ENCODE measurements around the gene HKDC1. TPM values are rescaled to one million over a fixed set of nuclear protein-coding genes. Genes with fewer than 3 reads are reported as not detected.

The HKDC1 gene
- total and polyA plus RNA-seq, 10 of the 15 experiments (the other 5 are each of a cell fraction or from before 2014, with no cell fraction given) = 0.04 to 0.34 (median 0.13) TPM; not detected in 5

DNA sequence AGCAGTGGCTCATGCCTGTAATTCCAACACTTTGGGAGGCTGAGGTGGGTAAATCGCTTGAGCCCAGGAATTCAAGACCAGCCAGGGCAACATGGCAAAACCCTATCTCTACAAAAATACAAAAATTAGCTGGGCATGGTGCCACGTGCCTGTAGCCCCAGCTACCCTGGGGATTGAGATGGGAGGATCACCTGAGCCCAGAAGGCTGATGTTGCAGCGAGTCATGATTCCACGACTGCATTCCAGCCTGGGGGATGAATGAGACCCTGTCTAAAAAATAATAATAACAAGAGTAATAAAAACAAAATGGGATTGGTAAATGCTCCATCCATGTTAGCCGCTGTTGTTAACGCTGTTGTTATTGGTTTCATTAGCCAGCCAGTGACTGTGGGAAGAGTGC is 1.3 kb upstream of the HKDC1 start:
- Histone ChIP-seq H3K27me3 (replicated peaks in 1 of 2; ENCODE audit: control insufficient read depth in 2 of 2, insufficient read depth in 2 of 2, low read length in 1 of 2) (no peaks in the 10 kb centered on the region), H2AFZ (ENCODE audit: control insufficient read depth, low read depth, low read length) (no peak overlapping the region), H3K27ac (ENCODE audit: control insufficient read depth, insufficient read depth) (no peak overlapping the region), H4K20me1 (ENCODE audit: control insufficient read depth, insufficient read depth) (no peaks in the 10 kb centered on the region), H3K9me3 (replicated peaks; ENCODE audit: control insufficient read depth, insufficient read depth, low read length) (no peaks in the 10 kb centered on the region; the same call in 2 of the 3 replicates), H3K79me2 (ENCODE audit: control insufficient read depth, insufficient read depth, low read length) (no peaks in the 10 kb centered on the region), H3K4me1 (ENCODE audit: control insufficient read depth, insufficient read depth, low read length) (peaks cover 19% of the 10 kb centered on the region), H3K4me3 (no peak overlapping the region), H3K9ac (ENCODE audit: control insufficient read depth, insufficient read depth, low read length) (no peak overlapping the region), H3K4me2 (ENCODE audit: control insufficient read depth, insufficient read depth) (no peak overlapping the region), H3K36me3 (ENCODE audit: control insufficient read depth in 2 of 2, insufficient read depth in 2 of 2, low read length in 1 of 2) (no peaks in the 10 kb centered on the region)
- BruUV-seq (replicated peaks) = no TSS peak
- WGBS (ENCODE audit: insufficient coverage, insufficient replicate concordance, low lambda C conversion rate, missing lambda C conversion rate) = 82% methylated on average over 6 of the region's 6 CpGs
- ChIA-PET RAD21 (ENCODE audit: unreplicated experiment) (no interaction called here), CTCF (interaction anchor here (1.3 kb wide), 1 partner anchor 14 kb away, joined by 3 read pairs; no protein-coding TSS in a partner anchor), POLR2A (no interaction called here), SMC1A (ENCODE audit: uncharacterized antibody, unreplicated experiment) (interaction anchor here (0.6 to 3.1 kb wide), 3 partner anchors 12 to 213 kb away, joined by 3 to 10 read pairs (median 4); no protein-coding TSS in a partner anchor)
- TF ChIP-seq RELA (IDR thresholded peaks at IDR 0.05; ENCODE audit: borderline replicate concordance, partially characterized antibody) (no peak), ZNF207 (IDR thresholded peaks at IDR 0.05; ENCODE audit: borderline replicate concordance) (no peak), ETV6 (conservative IDR thresholded peaks at IDR 0.05 in 1 of 2, IDR thresholded peaks at IDR 0.05 in 1 of 2; ENCODE audit: borderline replicate concordance in 1 of 2, low read depth in 1 of 2) (no peak), NFXL1 (IDR thresholded peaks at IDR 0.05; ENCODE audit: borderline replicate concordance) (no peak)
- TF ChIP-seq, protein P1, sequence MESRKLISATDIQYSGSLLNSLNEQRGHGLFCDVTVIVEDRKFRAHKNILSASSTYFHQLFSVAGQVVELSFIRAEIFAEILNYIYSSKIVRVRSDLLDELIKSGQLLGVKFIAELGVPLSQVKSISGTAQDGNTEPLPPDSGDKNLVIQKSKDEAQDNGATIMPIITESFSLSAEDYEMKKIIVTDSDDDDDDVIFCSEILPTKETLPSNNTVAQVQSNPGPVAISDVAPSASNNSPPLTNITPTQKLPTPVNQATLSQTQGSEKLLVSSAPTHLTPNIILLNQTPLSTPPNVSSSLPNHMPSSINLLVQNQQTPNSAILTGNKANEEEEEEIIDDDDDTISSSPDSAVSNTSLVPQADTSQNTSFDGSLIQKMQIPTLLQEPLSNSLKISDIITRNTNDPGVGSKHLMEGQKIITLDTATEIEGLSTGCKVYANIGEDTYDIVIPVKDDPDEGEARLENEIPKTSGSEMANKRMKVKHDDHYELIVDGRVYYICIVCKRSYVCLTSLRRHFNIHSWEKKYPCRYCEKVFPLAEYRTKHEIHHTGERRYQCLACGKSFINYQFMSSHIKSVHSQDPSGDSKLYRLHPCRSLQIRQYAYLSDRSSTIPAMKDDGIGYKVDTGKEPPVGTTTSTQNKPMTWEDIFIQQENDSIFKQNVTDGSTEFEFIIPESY (IDR thresholded peaks at IDR 0.05) = no peak
- FAIRE-seq (no peak), ATAC-seq (no peak), DNase-seq (ENCODE audit: low read depth, low spot score) (no peak)
- in situ Hi-C loops (cut with MboI) (no loop called here), intact Hi-C loops (cut with micrococcal nuclease; ENCODE audit: unreplicated experiment) (no loop called here)

Data from GM12878 (cell line).